Prostate gland (tissue), 2 donors: ENCODE data around the gene SH2D1B. TPM values are rescaled to one million over a fixed set of nuclear protein-coding genes. Genes with fewer than 3 reads are reported as not detected.

Source experiments
- DNase-seq: peaks from one replicate; pipeline ENCODE4 v3.0.0-alpha.2; 2019; ENCODE audit warnings: low spot score
- H3K27ac ChIP-seq, 2 donors: fragments of 200-600 bp; sonication (generic); 2 replicates each; pipeline ENCODE4 v1.5.1; 2017 to 2019
- H3K27me3 ChIP-seq: fragments of 200-600 bp; sonication (generic); replicated peaks from 2 replicates; pipeline ENCODE4 v1.5.1; 2019; ENCODE audit not compliant: insufficient read depth
- H3K36me3 ChIP-seq, 2 donors: fragments of 200-600 bp; sonication (generic); 1 replicate in 1 of 2; 2 replicates in 1 of 2; pipeline versions ENCODE4 v1.5.1 to v1.8.1; 2017 to 2019
- H3K4me1 ChIP-seq: fragments of 200-600 bp; sonication (generic); replicated peaks from 2 replicates; pipeline ENCODE4 v1.5.1; 2019
- H3K4me3 ChIP-seq, 2 donors: fragments of 200-600 bp; sonication (generic); 2 replicates each; pipeline ENCODE4 v1.5.1; 2017 to 2019
- H3K9me3 ChIP-seq: fragments of 200-600 bp; sonication (generic); 2 replicates; pipeline ENCODE4 v1.5.1; 2017
- CTCF ChIP-seq, 4 experiments: fragments of 200-600 bp in 2 of 4; fragments of 450-650 bp in 2 of 4; sonication (generic) in 2 of 4; IDR thresholded peaks; 1 replicate in 3 of 4; 2 replicates in 1 of 4; pipeline ENCODE4 v1.5.1; 2016 to 2019; ENCODE audit warnings: antibody characterized with exemption in 4 of 4, mild to moderate bottlenecking in 2 of 4, moderate library complexity in 2 of 4
- POLR2A ChIP-seq: fragments of 450-650 bp; IDR thresholded peaks from one replicate; pipeline ENCODE4 v1.6.1; 2016; ENCODE audit warnings: antibody characterized with exemption, mild to moderate bottlenecking
- POLR2AphosphoS5 ChIP-seq: sonication (generic); formaldehyde crosslinking; IDR thresholded peaks from one replicate; pipeline ENCODE4 v1.6.1; 2017; ENCODE audit warnings: antibody characterized with exemption
- WGBS: methylation state at CpG from one replicate; pipeline ENCODE4 v1.1.5; 2018; 5-methylcytosine and 5-hydroxymethylcytosine counted together
- intact Hi-C: fragments of 100-400 bp; cut with DNase I; formaldehyde crosslinking; loops from one replicate; pipeline ENCODE4 v1.14.2; 2022
- total RNA-seq, 2 donors: library from RNA; depleted of rRNA; stranded (reverse); fragments of >200 nt; gene quantifications; one replicate each; pipeline ENCODE4 v1.1.0, GENCODE V29; 2016

Gene SH2D1B
- total RNA-seq, 2 donors from 2014 or later = not detected

- Histone ChIP-seq H3K4me1 (no peaks in the 10 kb centered on the region), H3K27me3 (no peaks in the 10 kb centered on the region), H3K27ac (no peak overlapping the region), H3K36me3 (no peaks in the 10 kb centered on the region), H3K9me3 (no peaks in the 10 kb centered on the region), H3K4me3 (no peak overlapping the region)
- intact Hi-C loops = loop anchor here (10.0 kb wide), 2 partner anchors 117 to 177 kb away; no protein-coding TSS in a partner anchor
- 50% methylated on average over 4 of the region's 4 CpGs for WGBS
- DNase-seq = peak; percentile 31
- no peak for TF ChIP-seq POLR2A
- peak; percentile 12 for TF ChIP-seq POLR2AphosphoS5
- peak; percentile 26 to 86 (median 76) for TF ChIP-seq CTCF (IDR thresholded peaks at IDR 0.05)
Measured at GRCh38 chr1:162391790-162392563, 20.0 kb downstream of the SH2D1B start.

- no peaks in the 10 kb centered on the region for H3K4me1 ChIP-seq
- no peak overlapping the region for H3K4me3 ChIP-seq
- WGBS = 80% methylated on average over 15 of the region's 15 CpGs
- intact Hi-C loops = loop anchor here (10.0 kb wide), 2 partner anchors 116 to 176 kb away; no protein-coding TSS in a partner anchor
- TF ChIP-seq POLR2A (no peak), POLR2AphosphoS5 (no peak), CTCF (IDR thresholded peaks at IDR 0.05) (no peak)
- no peaks in the 10 kb centered on the region for H3K9me3 ChIP-seq
- no peaks in the 10 kb centered on the region for H3K36me3 ChIP-seq
- H3K27me3 ChIP-seq = no peaks in the 10 kb centered on the region
- no peak overlapping the region for H3K27ac ChIP-seq
- DNase-seq = no peak
Measured at GRCh38 chr1:162390396-162391185, 21.3 kb downstream of the SH2D1B start.

GRCh38 chr1:162389971-162390370, 22.0 kb downstream of the SH2D1B start:
- WGBS = 75% methylated on average over 9 of the region's 9 CpGs
- H3K27me3 ChIP-seq = no peaks in the 10 kb centered on the region
- H3K36me3 ChIP-seq = no peaks in the 10 kb centered on the region
- no peaks in the 10 kb centered on the region for H3K9me3 ChIP-seq
- H3K4me1 ChIP-seq = no peaks in the 10 kb centered on the region
- TF ChIP-seq POLR2AphosphoS5 (no peak), CTCF (IDR thresholded peaks at IDR 0.05) (no peak), POLR2A (no peak)
- H3K27ac ChIP-seq = no peak overlapping the region
- no peak overlapping the region for H3K4me3 ChIP-seq
- DNase-seq = no peak
- intact Hi-C loops = loop anchor here (2.0 to 10.0 kb wide), 3 partner anchors 115 to 335 kb away; no protein-coding TSS in a partner anchor

- DNase-seq = no peak
- no peak for TF ChIP-seq POLR2AphosphoS5
- TF ChIP-seq POLR2A = no peak
- no peak for TF ChIP-seq CTCF (IDR thresholded peaks at IDR 0.05)
- intact Hi-C loops = loop anchor here (2.0 kb wide), 1 partner anchor 334 kb away; no protein-coding TSS in a partner anchor
- no peaks in the 10 kb centered on the region for H3K4me1 ChIP-seq
- no peak overlapping the region for H3K4me3 ChIP-seq
- no peaks in the 10 kb centered on the region for H3K27me3 ChIP-seq
- H3K9me3 ChIP-seq = no peaks in the 10 kb centered on the region
- H3K36me3 ChIP-seq = no peaks in the 10 kb centered on the region
- H3K27ac ChIP-seq = no peak overlapping the region
- WGBS = 42% methylated on average over 11 of the region's 11 CpGs
Measured at GRCh38 chr1:162389021-162389818, 22.7 kb downstream of the SH2D1B start.
